ENCODE measurements around the gene ADGRD1.

The ADGRD1 gene

GRCh38 chr12:131003716-131004045 lies 50.0 kb downstream of the ADGRD1 start:
- ATAC-seq: no peak
- TF ChIP-seq ISL1 (CRISPR knock-in tag; IDR thresholded peaks at IDR 0.05) (no peak), ZNF70 (CRISPR knock-in tag; IDR thresholded peaks at IDR 0.05) (no peak), ZFP3 (CRISPR knock-in tag; IDR thresholded peaks at IDR 0.05) (no peak), TCF4 (CRISPR knock-in tag; IDR thresholded peaks at IDR 0.05; ENCODE audit: borderline replicate concordance) (no peak), CSRNP3 (CRISPR knock-in tag; IDR thresholded peaks at IDR 0.05) (no peak)

GRCh38 chr12:131004166-131004565 lies 50.5 kb downstream of the ADGRD1 start:
- TF ChIP-seq ZNF8 (CRISPR knock-in tag; IDR thresholded peaks at IDR 0.05) (no peak), ISL1 (CRISPR knock-in tag; IDR thresholded peaks at IDR 0.05) (no peak), CSDC2 (CRISPR knock-in tag; IDR thresholded peaks at IDR 0.05) (no peak), ZC3H10 (CRISPR knock-in tag; IDR thresholded peaks at IDR 0.05) (no peak), OSR1 (CRISPR knock-in tag; IDR thresholded peaks at IDR 0.05) (no peak), SNAI2 (CRISPR knock-in tag; IDR thresholded peaks at IDR 0.05) (no peak), ZFP30 (CRISPR knock-in tag; IDR thresholded peaks at IDR 0.05) (no peak), RARB (CRISPR knock-in tag; IDR thresholded peaks at IDR 0.05) (no peak), CSRNP3 (CRISPR knock-in tag; IDR thresholded peaks at IDR 0.05) (no peak)
- TF ChIP-seq, protein P1, sequence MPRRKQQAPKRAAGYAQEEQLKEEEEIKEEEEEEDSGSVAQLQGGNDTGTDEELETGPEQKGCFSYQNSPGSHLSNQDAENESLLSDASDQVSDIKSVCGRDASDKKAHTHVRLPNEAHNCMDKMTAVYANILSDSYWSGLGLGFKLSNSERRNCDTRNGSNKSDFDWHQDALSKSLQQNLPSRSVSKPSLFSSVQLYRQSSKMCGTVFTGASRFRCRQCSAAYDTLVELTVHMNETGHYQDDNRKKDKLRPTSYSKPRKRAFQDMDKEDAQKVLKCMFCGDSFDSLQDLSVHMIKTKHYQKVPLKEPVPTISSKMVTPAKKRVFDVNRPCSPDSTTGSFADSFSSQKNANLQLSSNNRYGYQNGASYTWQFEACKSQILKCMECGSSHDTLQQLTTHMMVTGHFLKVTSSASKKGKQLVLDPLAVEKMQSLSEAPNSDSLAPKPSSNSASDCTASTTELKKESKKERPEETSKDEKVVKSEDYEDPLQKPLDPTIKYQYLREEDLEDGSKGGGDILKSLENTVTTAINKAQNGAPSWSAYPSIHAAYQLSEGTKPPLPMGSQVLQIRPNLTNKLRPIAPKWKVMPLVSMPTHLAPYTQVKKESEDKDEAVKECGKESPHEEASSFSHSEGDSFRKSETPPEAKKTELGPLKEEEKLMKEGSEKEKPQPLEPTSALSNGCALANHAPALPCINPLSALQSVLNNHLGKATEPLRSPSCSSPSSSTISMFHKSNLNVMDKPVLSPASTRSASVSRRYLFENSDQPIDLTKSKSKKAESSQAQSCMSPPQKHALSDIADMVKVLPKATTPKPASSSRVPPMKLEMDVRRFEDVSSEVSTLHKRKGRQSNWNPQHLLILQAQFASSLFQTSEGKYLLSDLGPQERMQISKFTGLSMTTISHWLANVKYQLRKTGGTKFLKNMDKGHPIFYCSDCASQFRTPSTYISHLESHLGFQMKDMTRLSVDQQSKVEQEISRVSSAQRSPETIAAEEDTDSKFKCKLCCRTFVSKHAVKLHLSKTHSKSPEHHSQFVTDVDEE (CRISPR knock-in tag; IDR thresholded peaks at IDR 0.05): no peak
- no peak for ATAC-seq

- TF ChIP-seq ARNTL (CRISPR knock-in tag; IDR thresholded peaks at IDR 0.05; ENCODE audit: borderline replicate concordance, low read depth) (no peak), BACH2 (CRISPR knock-in tag; IDR thresholded peaks at IDR 0.05; ENCODE audit: borderline replicate concordance) (no peak), PPARA (CRISPR knock-in tag; IDR thresholded peaks at IDR 0.05; ENCODE audit: borderline replicate concordance) (no peak), ISL1 (CRISPR knock-in tag; IDR thresholded peaks at IDR 0.05) (no peak), ZNF8 (CRISPR knock-in tag; IDR thresholded peaks at IDR 0.05) (no peak), TOX (CRISPR knock-in tag; IDR thresholded peaks at IDR 0.05; ENCODE audit: borderline replicate concordance) (no peak), ZFP3 (CRISPR knock-in tag; IDR thresholded peaks at IDR 0.05) (no peak), RARB (CRISPR knock-in tag; IDR thresholded peaks at IDR 0.05) (no peak), ZC3H10 (CRISPR knock-in tag; IDR thresholded peaks at IDR 0.05) (no peak), ZNF70 (CRISPR knock-in tag; IDR thresholded peaks at IDR 0.05) (no peak)
- no peak for ATAC-seq
Measured at GRCh38 chr12:131005161-131006035, 51.7 kb downstream of the ADGRD1 start.

- no peak for TF ChIP-seq ISL1 (CRISPR knock-in tag; IDR thresholded peaks at IDR 0.05)
- TF ChIP-seq, protein P2, sequence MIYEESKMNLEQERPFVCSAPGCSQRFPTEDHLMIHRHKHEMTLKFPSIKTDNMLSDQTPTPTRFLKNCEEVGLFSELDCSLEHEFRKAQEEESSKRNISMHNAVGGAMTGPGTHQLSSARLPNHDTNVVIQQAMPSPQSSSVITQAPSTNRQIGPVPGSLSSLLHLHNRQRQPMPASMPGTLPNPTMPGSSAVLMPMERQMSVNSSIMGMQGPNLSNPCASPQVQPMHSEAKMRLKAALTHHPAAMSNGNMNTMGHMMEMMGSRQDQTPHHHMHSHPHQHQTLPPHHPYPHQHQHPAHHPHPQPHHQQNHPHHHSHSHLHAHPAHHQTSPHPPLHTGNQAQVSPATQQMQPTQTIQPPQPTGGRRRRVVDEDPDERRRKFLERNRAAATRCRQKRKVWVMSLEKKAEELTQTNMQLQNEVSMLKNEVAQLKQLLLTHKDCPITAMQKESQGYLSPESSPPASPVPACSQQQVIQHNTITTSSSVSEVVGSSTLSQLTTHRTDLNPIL (CRISPR knock-in tag; IDR thresholded peaks at IDR 0.05; ENCODE audit: low read depth): no peak
- no peak for TF ChIP-seq SNAI2 (CRISPR knock-in tag; IDR thresholded peaks at IDR 0.05)
- TF ChIP-seq OSR1 (CRISPR knock-in tag; IDR thresholded peaks at IDR 0.05): no peak
- no peak for TF ChIP-seq TOX (CRISPR knock-in tag; IDR thresholded peaks at IDR 0.05; ENCODE audit: borderline replicate concordance)
- TF ChIP-seq BACH2 (CRISPR knock-in tag; IDR thresholded peaks at IDR 0.05; ENCODE audit: borderline replicate concordance): no peak
- TF ChIP-seq POU6F1 (CRISPR knock-in tag; IDR thresholded peaks at IDR 0.05; ENCODE audit: borderline replicate concordance, low read depth): no peak
- no peak for TF ChIP-seq PPARA (CRISPR knock-in tag; IDR thresholded peaks at IDR 0.05; ENCODE audit: borderline replicate concordance)
- no peak for TF ChIP-seq ESRRG (CRISPR knock-in tag; IDR thresholded peaks at IDR 0.05)
- no peak for ATAC-seq
Measured at GRCh38 chr12:131006036-131006735, 52.5 kb downstream of the ADGRD1 start.
